Stimulated activated CD4-positive, alpha-beta T cell treated with anti-CD3 and anti-CD28 coated beads, Interleukin-1b, Interleukin-23, amount 100 ng/mL, for 4 hours (primary cell): Measurements from ENCODE around the gene CXCL6.

Experiments
- DNase-seq, 2 donors: peaks; one replicate each; pipeline ENCODE4 v3.0.0-alpha.2; 2020; ENCODE audit warnings: low read depth in 2 of 2

The CXCL6 gene

GRCh38 chr4:73868206-73869129 lies 32.0 kb downstream of the CXCL6 start:
- no peak for DNase-seq

DNA sequence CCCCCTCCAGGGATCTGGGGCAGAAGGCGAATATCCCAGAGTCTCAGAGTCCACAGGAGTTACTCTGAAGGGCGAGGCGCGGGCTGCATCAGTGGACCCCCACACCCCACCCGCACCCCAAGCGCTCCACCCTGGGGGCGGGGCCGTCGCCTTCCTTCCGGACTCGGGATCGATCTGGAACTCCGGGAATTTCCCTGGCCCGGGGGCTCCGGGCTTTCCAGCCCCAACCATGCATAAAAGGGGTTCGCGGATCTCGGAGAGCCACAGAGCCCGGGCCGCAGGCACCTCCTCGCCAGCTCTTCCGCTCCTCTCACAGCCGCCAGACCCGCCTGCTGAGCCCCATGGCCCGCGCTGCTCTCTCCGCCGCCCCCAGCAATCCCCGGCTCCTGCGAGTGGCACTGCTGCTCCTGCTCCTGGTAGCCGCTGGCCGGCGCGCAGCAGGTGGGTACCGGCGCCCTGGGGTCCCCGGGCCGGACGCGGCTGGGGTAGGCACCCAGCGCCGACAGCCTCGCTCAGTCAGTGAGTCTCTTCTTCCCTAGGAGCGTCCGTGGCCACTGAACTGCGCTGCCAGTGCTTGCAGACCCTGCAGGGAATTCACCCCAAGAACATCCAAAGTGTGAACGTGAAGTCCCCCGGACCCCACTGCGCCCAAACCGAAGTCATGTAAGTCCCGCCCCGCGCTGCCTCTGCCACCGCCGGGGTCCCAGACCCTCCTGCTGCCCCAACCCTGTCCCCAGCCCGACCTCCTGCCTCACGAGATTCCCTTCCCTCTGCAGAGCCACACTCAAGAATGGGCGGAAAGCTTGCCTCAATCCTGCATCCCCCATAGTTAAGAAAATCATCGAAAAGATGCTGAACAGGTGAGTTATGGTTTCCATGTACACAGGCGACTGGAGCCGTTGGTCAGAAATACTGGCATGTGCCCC lies 32.9 kb downstream of the CXCL6 start, which contains the start of gene CXCL1:
Gene CXCL1 (plus strand): TSS at position 264 of the 926 bp plus-strand sequence. CDS start 78 bp downstream, at position 342.
- DNase-seq = no peak

DNA sequence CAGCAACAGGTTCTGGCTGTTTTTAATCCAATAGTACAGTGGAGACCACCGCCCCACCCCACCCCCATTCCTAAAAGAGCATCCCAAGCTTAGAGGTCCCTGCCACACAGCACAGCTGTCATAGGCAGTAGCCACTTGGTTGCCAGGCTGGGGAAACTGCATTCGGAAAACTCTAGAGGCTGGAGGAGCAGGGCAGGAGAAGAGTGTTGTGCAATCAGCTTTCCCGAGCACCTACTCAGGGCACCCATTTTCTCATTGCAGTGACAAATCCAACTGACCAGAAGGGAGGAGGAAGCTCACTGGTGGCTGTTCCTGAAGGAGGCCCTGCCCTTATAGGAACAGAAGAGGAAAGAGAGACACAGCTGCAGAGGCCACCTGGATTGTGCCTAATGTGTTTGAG lies 33.8 kb downstream of the CXCL6 start:
- no peak for DNase-seq

DNA sequence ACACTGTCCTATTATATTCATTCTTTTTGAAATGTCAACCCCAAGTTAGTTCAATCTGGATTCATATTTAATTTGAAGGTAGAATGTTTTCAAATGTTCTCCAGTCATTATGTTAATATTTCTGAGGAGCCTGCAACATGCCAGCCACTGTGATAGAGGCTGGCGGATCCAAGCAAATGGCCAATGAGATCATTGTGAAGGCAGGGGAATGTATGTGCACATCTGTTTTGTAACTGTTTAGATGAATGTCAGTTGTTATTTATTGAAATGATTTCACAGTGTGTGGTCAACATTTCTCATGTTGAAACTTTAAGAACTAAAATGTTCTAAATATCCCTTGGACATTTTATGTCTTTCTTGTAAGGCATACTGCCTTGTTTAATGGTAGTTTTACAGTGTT lies 34.3 kb downstream of the CXCL6 start:
- no peak for DNase-seq

- DNase-seq = no peak
Observed at GRCh38 chr4:73871511-73872310, 35.2 kb downstream of the CXCL6 start.

- DNase-seq = no peak
Observed at GRCh38 chr4:73872316-73873108, 36.0 kb downstream of the CXCL6 start.

DNA sequence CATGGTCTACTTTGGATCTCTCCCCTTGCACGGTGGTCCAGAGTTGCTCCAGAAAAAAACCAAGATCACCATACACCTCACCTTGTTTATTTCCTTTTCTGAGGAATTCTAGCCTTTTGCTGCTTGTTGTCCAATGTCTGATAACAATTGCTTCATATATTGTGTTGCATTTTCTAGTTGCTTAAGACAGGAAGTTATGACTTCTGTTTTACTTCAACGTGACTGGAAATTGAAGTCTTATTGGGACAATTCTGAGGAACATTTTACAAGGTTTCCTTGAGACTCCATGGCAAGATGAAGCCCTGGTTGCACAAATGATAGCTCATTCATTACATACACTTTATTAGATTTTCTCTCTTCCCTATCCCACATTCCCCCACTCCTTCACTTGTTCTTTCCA lies 37.9 kb downstream of the CXCL6 start:
- no peak for DNase-seq

GRCh38 chr4:73875401-73875800 lies 38.9 kb downstream of the CXCL6 start:
- no peak for DNase-seq

- no peak for DNase-seq
Observed at GRCh38 chr4:73883306-73883705, 46.8 kb downstream of the CXCL6 start.

DNA sequence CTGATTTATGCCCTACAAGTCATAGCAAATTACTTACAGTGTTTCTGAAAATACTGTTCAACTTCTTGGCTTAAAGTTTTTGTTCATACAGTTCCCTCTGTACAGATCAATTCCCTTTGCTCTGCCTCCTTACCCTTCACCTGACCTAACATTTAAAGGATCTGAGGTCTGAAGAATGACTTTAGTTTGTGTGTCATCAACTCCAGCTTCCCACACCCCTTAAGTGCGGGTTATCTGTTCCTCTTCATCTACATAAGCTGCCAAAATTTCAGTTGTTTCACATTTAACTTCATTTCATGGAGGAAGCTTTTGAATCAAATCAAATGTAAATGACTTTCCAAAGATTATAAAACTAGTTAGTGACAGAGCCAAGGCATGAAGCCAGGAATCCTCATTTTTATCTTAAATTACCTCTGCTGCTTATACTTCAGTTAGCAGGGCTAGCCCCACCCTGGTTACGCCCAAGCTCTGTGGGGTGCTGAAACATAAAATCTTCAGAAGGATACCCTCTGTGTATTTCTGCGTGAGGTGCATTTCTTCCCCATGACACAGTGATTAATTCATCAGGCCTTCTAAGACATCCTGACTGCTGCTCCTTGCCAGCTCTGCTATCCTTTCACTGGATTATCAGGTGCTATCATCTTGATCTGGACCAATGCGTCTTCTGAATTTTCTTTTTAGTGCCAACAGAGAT lies 49.2 kb downstream of the CXCL6 start:
- no peak for DNase-seq
